ENCODE results near the gene TJP2.

TJP2 gene

DNA sequence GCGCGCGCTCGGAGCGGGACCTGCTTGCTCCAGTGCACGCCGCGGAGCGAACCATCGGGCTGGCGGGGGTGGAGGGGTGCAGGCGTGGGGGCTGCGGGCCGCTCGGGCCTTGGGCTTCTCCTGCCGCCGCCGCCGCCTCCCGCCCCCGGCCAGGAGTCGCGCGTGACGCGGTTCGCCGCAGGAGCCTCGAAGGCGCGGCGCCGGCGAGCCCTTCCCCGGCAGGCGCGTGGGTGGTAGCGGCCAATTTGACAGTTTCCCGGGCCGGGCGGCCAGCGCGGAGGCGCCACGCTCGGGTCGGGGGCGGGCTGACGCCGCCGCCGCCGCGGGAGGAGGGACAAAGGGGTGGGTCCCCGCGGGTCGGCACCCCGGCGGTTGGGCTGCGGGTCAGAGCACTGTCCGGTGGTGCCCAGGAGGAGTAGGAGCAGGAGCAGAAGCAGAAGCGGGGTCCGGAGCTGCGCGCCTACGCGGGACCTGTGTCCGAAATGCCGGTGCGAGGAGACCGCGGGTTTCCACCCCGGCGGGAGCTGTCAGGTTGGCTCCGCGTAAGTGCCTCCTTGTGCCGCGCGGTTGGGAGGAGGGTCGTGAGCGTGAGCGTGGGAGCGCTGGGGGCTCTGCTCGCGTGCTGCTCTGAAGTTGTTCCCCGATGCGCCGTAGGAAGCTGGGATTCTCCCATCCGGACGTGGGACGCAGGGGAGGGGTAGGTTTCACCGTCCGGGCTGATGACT, at the start of gene TJP2:
Gene TJP2 (plus strand): TSS at position 387 of the 725 bp plus-strand sequence. CDS start 96 bp downstream, at position 483.
- intact Hi-C loops (cut with DNase I; ENCODE audit: low total_unique reads): no loop called here
- H3K4me1 ChIP-seq: peaks cover 0 to 47% (median 22%) of the 10 kb centered on the region in 4 donors
- DNase-seq: peak; percentile 74 to 86

DNA sequence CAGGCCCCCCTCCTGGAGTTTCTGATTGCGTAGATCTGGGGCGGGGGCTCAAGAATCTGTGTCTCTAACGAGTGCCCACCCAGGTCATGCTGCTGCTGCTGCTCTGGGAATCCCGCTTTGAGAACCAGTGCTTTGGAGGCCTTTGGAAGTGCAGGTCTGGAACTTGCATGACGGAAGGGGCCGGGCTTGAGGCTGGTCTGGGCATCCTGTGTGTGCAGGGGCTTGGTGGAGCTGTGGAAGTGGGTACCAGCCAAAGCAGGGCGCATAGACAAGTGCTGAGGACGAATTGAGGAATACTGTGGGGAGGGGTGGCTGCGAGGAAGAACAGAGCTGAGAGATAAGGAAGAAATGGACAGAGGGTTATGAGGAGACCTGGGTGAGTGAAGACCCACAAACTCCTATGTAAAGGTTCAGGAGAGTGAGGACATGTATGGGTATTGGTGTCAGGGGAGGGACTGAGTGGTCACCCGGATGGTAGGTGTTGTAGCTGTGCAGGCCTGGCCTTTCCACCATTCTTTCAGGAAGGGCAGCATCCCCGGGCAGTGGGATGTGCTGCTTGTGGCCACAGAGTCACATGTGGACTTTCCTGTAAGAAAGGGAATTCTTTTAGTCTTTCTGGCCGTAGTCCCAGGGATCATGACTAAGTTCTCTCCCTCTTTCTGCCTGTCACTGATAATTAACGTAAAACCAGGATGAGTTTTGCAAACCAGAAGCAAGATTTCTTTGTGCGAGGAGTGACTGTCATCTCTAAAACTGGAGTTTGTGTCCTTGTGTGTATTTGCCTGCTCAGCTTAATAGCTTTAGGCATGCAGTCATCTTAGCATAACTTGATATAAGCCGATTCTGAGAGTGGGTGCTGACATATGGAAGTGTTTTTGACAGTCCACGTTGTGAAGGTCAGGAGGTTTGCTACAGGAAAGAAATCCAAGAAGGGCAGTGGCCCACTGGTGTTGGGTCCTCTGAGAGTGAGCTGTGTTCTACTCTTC, 43.3 kb upstream of the TJP2 start:
- intact Hi-C loops (cut with DNase I; ENCODE audit: low total_unique reads): no loop called here
- Histone ChIP-seq H3K4me1 (peaks cover 0 to 60% (median 39%) of the 10 kb centered on the region in 4 donors), H3K9me3 (no peaks in the 10 kb centered on the region), H3K4me3 (no peak overlapping the region), H3K27ac (peak overlapping the region; percentile 68 to 73), H3K36me3 (no peaks in the 10 kb centered on the region), H3K27me3 (no peaks in the 10 kb centered on the region)
- TF ChIP-seq, protein P1, sequence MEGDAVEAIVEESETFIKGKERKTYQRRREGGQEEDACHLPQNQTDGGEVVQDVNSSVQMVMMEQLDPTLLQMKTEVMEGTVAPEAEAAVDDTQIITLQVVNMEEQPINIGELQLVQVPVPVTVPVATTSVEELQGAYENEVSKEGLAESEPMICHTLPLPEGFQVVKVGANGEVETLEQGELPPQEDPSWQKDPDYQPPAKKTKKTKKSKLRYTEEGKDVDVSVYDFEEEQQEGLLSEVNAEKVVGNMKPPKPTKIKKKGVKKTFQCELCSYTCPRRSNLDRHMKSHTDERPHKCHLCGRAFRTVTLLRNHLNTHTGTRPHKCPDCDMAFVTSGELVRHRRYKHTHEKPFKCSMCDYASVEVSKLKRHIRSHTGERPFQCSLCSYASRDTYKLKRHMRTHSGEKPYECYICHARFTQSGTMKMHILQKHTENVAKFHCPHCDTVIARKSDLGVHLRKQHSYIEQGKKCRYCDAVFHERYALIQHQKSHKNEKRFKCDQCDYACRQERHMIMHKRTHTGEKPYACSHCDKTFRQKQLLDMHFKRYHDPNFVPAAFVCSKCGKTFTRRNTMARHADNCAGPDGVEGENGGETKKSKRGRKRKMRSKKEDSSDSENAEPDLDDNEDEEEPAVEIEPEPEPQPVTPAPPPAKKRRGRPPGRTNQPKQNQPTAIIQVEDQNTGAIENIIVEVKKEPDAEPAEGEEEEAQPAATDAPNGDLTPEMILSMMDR (IDR thresholded peaks at IDR 0.05): no peak
- DNase-seq: peak; percentile 58 to 73

More for the DNA sequence above, at the start of gene TJP2:
- Histone ChIP-seq H3K27ac (peak within 1 kb of the TSS; percentile 77 to 82), H3K36me3 (no peaks in the 10 kb centered on the region), H3K27me3 (no peaks in the 10 kb centered on the region), H3K9me3 (no peaks in the 10 kb centered on the region), H3K4me3 (peak within 1 kb of the TSS; percentile 71 to 81)
- TF ChIP-seq, protein P1 (IDR thresholded peaks at IDR 0.05): no peak

DNA sequence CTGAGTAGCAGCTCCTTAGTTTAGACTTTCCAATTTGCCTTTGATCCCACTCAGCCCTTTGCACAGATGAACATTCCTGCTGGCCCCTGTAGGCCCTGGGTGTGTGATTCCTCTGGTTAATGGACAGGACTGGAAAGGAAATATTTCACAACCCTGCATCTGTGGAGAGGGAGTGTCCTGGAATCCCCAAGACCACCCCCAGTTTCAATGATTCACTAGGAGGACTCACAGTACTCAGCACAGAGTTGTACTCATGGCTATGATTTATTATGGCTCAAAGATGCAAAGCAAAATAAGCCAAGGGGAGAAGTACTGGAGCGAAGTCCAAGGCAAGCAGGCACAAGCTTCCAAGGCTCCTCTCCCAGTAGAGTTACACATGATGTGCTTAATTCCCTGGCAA, 42.4 kb upstream of the TJP2 start:
- TF ChIP-seq, protein P1 (IDR thresholded peaks at IDR 0.05): no peak
- intact Hi-C loops (cut with DNase I; ENCODE audit: low total_unique reads): no loop called here
- no peak overlapping the region for H3K4me3 ChIP-seq
- no peaks in the 10 kb centered on the region for H3K27me3 ChIP-seq
- H3K36me3 ChIP-seq: no peaks in the 10 kb centered on the region
- peaks cover 0 to 60% (median 39%) of the 10 kb centered on the region in 4 donors for H3K4me1 ChIP-seq
- H3K27ac ChIP-seq: peak overlapping the region; percentile 68 to 73
- peak; percentile 75 to 84 for DNase-seq
- no peaks in the 10 kb centered on the region for H3K9me3 ChIP-seq

DNA sequence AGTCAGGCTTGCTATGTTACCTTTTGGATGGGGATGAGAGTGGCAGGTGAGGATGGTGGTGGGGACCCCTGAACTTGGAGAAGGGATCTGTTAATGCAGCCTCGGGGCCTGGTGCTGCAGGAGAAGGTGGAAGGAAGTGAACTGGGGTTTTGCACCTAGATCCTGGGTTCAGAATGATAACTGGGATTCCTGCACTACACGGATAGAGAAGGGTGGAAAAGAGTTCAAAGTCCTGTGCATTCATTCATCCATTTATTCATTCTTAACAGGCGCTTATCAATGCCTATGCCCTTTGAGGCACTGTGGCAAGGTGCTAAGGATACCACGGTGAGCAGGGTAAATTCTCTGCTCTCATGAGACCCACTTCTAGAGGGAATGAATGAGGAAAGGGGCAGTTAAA, 41.7 kb upstream of the TJP2 start:
- Histone ChIP-seq H3K27ac (peak overlapping the region; percentile 68 to 73), H3K9me3 (no peaks in the 10 kb centered on the region), H3K36me3 (no peaks in the 10 kb centered on the region), H3K4me1 (peaks cover 0 to 60% (median 39%) of the 10 kb centered on the region in 4 donors), H3K4me3 (no peak overlapping the region), H3K27me3 (no peaks in the 10 kb centered on the region)
- intact Hi-C loops (cut with DNase I; ENCODE audit: low total_unique reads): no loop called here
- DNase-seq: no peak
- TF ChIP-seq, protein P1 (IDR thresholded peaks at IDR 0.05): no peak

DNA sequence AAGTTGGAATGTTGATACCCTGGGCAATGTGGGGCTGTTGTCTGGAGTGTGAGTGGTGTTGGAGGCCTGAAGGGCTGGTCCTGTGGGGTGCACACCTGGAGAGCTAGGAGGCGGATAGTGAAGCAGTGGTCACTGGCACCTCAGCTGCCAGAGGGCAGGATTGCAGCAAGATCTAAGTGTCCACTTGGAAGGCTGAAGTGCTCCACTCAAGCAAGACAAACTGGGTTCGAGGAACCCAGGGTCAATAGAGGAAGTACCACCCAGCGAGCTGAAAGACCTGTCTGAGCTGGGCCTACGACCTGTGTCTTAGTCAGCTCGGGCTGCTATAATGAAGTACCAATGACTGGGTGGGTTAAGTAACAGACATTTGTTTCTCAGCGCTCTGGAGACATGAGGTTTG, 39.7 kb upstream of the TJP2 start:
- Histone ChIP-seq H3K4me3 (no peak overlapping the region), H3K36me3 (no peaks in the 10 kb centered on the region), H3K27ac (no peak overlapping the region), H3K9me3 (no peaks in the 10 kb centered on the region), H3K4me1 (peaks cover 0 to 51% (median 36%) of the 10 kb centered on the region in 4 donors), H3K27me3 (no peaks in the 10 kb centered on the region)
- intact Hi-C loops (cut with DNase I; ENCODE audit: low total_unique reads): no loop called here
- DNase-seq: no peak
- TF ChIP-seq, protein P1 (IDR thresholded peaks at IDR 0.05): no peak

All from tibial artery (tissue), 4 donors.